RWPE1 (cell line): ENCODE data around the gene OR52J3.

Source experiments
- CTCF ChIA-PET: fragments of 350-600 bp; sonication (Branson Sonifier 250); formaldehyde crosslinking; extraction: SDS; loops from one replicate; lab custom pipeline; 2021; lab: Yijun Ruan, JAX
- POLR2A ChIA-PET: fragments of 400-600 bp; formaldehyde crosslinking; extraction: SDS; loops from one replicate; lab custom pipeline; 2020; ENCODE audit warnings: antibody characterized with exemption; ENCODE audit not compliant: low non-redundant PET; lab: Yijun Ruan, JAX
- DNase-seq: peaks from one replicate; pipeline ENCODE4 v3.0.0; 2012; ENCODE audit warnings: low spot score
- H3K27ac ChIP-seq: fragments of 450-650 bp; 2 replicates; pipeline ENCODE4 v1.5.1; 2017
- TF ChIP-seq, protein P1 (sequence below): fragments of 450-650 bp; conservative IDR thresholded peaks from 2 replicates; pipeline ENCODE4 v1.5.1; 2017; ENCODE audit warnings: low read depth, mild to moderate bottlenecking

The OR52J3 gene

DNA sequence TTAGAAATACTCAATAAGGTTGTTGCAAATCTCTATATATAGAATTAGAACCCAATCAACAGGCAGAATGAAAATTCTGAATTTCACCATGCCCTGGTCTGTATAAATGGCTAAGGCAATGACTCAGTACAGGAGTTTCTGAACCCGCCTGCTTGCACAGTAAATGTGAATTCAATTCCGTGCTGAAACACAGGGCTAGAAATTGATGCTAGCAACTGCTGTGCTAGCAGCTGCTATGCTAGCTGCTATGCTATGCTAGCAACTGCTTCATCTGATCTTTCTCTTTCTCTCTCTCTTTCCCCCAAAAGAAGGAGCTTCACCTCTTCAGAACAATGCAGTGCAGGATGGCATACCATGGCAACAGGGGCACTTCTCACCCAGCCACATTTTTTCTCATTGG, 9.7 kb upstream of the OR52J3 start:
- no peak for DNase-seq
- ChIA-PET CTCF (interaction anchor here (0.6 kb wide), 1 partner anchor 8 kb away, joined by 3 read pairs; no protein-coding TSS in a partner anchor), POLR2A (no interaction called here)
- TF ChIP-seq, protein P1, sequence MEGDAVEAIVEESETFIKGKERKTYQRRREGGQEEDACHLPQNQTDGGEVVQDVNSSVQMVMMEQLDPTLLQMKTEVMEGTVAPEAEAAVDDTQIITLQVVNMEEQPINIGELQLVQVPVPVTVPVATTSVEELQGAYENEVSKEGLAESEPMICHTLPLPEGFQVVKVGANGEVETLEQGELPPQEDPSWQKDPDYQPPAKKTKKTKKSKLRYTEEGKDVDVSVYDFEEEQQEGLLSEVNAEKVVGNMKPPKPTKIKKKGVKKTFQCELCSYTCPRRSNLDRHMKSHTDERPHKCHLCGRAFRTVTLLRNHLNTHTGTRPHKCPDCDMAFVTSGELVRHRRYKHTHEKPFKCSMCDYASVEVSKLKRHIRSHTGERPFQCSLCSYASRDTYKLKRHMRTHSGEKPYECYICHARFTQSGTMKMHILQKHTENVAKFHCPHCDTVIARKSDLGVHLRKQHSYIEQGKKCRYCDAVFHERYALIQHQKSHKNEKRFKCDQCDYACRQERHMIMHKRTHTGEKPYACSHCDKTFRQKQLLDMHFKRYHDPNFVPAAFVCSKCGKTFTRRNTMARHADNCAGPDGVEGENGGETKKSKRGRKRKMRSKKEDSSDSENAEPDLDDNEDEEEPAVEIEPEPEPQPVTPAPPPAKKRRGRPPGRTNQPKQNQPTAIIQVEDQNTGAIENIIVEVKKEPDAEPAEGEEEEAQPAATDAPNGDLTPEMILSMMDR = no peak
- H3K27ac ChIP-seq = no peak overlapping the region

DNA sequence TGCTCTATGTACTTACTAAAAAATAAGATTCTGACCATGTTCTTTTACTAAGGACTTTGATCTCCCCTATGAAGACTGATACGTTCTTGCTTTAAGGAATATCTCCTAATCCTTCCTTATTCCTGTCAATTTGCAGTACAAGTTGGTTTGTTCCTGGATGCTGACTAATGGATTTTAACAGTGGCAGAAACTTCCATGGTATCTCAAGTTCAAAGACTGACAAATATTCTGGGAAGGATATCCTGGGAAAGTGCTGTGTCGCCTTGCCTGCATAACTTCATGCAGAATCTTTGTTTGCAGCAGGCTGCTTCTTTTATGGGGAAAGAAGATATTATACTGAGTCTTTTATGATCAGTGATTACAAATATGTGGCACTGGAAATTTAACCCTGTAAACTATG, 8.4 kb upstream of the OR52J3 start:
- no peak for DNase-seq
- ChIA-PET CTCF (no interaction called here), POLR2A (no interaction called here)
- no peak overlapping the region for H3K27ac ChIP-seq
- TF ChIP-seq, protein P1 = no peak

DNA sequence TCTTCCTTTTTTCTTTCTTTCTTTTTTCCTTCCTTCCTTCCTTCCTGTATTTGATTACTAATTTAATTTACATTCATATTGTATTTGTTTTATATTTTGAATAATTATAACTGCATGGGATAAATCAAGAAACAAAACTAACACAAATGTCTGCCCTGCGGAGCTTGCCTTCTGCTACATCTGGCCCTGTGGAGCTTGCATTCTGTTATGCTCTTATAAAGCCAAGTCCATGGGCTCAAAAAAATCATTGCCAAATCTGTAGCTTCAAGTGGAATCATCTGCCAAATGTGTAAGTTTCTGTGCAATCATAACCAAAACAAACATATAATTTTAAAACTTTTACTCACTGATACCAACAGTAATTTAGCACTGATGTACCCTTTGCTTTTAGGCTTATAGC, 8.0 kb upstream of the OR52J3 start:
- CTCF ChIA-PET = no interaction called here
- no peak for DNase-seq
- POLR2A ChIA-PET = no interaction called here
- no peak overlapping the region for H3K27ac ChIP-seq
- TF ChIP-seq, protein P1 = no peak

DNA sequence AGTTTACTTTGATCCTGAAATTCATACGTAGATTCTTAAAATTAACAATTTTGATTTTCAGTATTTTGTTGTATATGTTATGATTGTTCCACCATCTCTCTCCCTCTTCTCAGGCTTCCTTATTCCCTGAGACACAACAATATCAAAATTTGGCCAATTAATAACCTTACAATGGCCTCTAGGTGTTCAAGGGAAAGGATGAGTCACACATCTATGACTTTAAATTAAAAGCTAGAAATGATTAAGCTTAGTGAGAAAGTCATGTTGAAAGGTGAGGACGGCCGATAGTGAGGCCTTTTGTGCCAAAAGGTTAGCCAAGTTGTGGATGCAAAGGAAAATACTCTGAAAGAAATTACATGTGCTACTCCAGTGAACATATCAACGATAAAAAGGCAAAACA, 5.5 kb upstream of the OR52J3 start:
- H3K27ac ChIP-seq = no peak overlapping the region
- POLR2A ChIA-PET = no interaction called here
- TF ChIP-seq, protein P1 = no peak
- CTCF ChIA-PET = interaction anchor here (0.7 kb wide), 1 partner anchor 1275 kb away, joined by 3 read pairs; no protein-coding TSS in a partner anchor
- DNase-seq = no peak

DNA sequence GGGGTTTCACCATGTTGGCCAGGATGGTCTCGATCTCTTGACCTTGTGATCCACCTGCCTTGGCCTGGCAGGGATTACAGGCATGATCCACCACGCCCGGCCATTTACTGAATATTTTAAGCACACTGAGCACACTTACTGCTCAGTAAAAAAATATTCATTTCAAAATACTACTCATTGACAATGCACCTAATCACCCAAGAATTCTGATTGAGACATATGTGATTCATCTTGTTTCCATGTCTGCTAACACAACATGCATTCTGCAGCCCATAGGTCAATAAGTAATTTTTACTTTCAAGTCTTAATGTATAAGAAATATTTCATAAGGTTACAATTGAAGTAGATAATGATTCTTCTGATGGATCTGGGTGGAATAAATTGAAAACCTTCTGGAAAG, 4.2 kb upstream of the OR52J3 start:
- no peak for DNase-seq
- CTCF ChIA-PET = no interaction called here
- TF ChIP-seq, protein P1 = no peak
- POLR2A ChIA-PET = no interaction called here
- H3K27ac ChIP-seq = no peak overlapping the region

DNA sequence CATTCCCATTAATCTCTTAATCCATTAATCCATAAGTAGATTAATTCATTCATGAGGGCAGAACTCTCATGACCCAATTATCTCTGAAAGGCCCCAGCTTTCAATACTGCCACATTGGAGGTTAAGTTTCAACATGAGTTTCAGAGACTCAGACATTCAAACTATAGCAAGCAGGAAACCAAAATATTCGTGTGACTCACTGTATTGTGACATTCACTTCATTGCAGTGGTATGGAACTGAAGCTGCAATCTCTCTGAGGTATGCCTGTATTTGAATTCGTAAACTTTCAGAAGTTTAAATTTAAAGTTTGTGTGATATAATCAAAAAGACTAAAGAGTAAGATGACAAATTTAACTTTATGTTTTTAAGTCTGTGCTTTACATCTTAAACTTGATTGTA, 2.9 kb upstream of the OR52J3 start:
- TF ChIP-seq, protein P1 = no peak
- CTCF ChIA-PET = no interaction called here
- H3K27ac ChIP-seq = no peak overlapping the region
- POLR2A ChIA-PET = no interaction called here
- DNase-seq = no peak
